Activated CD4-positive, CD25-positive, alpha-beta regulatory T cell (primary cell): ENCODE measurements around the gene PATL1.
"Not testable (repeated sequence)": the region's sequence is repeated elsewhere in the genome, so short reads cannot be mapped to it uniquely, and the experiment has no call there.

ENCODE experiments used
- DNase-seq, 4 experiments: peaks; one replicate each; lab custom pipeline; 2025; lab: John Stamatoyannopoulos, UW

PATL1 gene, protein sequence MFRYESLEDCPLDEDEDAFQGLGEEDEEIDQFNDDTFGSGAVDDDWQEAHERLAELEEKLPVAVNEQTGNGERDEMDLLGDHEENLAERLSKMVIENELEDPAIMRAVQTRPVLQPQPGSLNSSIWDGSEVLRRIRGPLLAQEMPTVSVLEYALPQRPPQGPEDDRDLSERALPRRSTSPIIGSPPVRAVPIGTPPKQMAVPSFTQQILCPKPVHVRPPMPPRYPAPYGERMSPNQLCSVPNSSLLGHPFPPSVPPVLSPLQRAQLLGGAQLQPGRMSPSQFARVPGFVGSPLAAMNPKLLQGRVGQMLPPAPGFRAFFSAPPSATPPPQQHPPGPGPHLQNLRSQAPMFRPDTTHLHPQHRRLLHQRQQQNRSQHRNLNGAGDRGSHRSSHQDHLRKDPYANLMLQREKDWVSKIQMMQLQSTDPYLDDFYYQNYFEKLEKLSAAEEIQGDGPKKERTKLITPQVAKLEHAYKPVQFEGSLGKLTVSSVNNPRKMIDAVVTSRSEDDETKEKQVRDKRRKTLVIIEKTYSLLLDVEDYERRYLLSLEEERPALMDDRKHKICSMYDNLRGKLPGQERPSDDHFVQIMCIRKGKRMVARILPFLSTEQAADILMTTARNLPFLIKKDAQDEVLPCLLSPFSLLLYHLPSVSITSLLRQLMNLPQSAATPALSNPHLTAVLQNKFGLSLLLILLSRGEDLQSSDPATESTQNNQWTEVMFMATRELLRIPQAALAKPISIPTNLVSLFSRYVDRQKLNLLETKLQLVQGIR

GRCh38 chr11:59668950-59669610 lies at the start of gene PATL1:
Gene PATL1, minus strand, starts transcription at chr11:59669037. Its CDS starts 142 bp downstream, at chr11:59668895.
- peak; percentile 92 to 98 (median 96) for DNase-seq

DNA sequence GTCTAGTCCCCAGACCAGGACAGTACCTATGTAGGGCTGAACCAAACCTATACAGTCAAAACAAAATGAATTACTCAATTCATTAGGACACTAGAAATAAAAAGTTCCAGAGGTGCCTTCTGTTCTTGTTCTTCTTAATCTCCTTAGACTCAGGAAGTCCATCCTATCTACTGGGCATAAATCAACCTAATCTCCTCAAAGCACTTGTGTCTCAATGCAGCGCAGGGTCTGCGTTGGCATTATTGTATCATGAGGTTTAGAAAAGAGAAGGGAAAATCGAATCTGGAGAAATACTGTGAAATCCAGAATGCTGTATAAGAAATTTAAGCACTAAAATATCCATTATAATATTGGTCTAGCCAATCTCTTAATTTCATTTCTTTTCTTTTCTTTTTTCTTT lies 47.2 kb upstream of the PATL1 start:
- no peak for DNase-seq

- no peak for DNase-seq
These were observed 44.9 kb upstream of the PATL1 start, which contains the start of gene OR10V1 for GRCh38 chr11:59713745-59714144. Gene OR10V1, minus strand, starts transcription at chr11:59713845. Its CDS starts 0 bp downstream, at chr11:59713845.

DNA sequence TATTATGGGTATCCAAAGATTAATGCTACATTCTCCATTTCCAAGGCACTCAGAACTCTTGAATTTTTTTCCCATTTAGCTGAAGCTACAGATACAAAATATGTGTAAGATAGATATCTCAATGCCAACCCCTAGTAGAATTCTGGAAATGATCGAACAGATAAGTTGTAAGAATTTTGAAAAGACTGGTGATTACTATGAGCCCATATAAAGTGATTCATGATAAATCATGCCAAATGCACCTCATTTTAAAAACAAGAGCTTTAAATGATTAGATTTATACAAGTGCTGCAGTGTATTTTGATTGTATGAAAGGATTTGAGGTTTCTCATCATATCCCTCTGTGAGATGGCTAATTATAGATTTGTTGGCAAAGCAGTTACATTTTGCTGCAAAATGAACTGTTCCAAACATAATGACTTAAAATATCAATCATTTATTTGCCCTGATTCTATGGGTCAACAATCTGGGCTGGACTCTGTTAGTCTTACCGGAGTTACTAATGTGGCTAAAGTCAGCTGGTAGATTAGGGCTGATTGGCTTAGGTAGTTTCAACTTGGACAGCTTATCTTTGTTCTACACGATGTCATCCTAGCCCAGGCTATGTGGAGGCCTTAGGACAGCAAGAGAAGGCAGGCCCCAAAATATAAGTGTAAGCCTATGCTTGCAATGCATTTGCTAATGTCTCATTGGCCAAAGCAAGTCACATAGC lies 41.5 kb upstream of the PATL1 start:
- DNase-seq = no peak

- no peak for DNase-seq
These were observed 39.7 kb upstream of the PATL1 start for GRCh38 chr11:59708537-59708936.

GRCh38 chr11:59707371-59707770 lies 38.5 kb upstream of the PATL1 start:
- no peak for DNase-seq

DNA sequence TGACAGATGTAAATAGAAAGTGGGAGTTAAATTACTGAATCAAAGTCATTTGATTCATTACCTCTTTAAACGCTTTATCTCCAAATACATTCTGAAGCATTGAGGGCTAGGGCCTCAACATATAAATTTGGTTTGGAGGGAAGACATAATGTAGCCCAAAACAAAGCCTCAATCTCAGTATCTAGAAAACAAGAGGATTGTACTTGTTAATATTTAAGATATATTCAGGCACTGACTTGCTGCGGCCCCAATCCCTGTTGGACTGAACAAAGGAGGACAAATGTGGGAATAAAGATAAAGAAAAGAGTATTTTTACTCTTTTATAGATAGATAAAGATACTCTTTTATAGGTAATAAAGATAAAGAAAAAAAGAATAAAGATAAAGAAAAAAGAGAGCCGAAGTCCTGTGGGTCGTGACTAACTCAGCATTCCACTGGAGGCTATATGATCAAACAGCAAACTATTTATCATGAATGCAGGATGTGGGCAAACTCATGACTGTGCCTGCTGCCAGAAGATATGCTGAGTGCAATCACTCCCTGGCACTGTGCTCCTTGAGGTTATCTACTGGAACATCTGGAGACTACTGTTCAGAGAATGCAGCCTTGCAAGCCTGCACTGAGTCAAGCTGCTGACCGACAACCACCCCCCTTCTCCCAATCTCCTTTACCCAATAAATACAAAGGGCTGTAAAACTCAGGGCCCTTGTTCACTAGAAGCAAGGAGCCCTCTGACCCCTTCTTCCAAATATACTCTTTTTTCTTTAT lies 37.9 kb upstream of the PATL1 start:
- DNase-seq = no peak

- no peak for DNase-seq
These were observed 36.5 kb upstream of the PATL1 start for GRCh38 chr11:59705294-59705693.

DNA sequence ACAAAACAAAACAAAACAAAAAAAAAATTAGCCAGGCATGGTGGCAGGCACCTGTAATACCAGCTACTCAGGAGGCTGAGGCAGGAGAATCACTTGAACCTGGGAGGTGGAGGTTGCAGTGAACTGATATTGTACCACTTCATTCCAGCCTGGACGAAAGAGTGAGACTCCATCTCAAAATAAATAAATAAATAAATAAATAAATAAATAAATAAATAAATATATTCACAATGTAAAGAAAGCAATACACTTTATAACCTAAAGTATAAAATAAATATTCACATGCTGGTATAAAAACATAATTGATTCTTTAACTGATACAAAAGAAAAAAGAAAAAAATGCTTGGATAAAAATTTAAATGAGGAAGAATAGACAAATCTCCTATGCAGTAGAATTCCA lies 34.7 kb upstream of the PATL1 start:
- not testable (repeated sequence) for DNase-seq

GRCh38 chr11:59700157-59700556 lies 31.3 kb upstream of the PATL1 start:
- DNase-seq = not testable (repeated sequence)

GRCh38 chr11:59698506-59698905 lies 29.7 kb upstream of the PATL1 start:
- no peak for DNase-seq

GRCh38 chr11:59692915-59693314 lies 24.1 kb upstream of the PATL1 start:
- no peak for DNase-seq

GRCh38 chr11:59691156-59691555 lies 22.3 kb upstream of the PATL1 start:
- no peak for DNase-seq

DNA sequence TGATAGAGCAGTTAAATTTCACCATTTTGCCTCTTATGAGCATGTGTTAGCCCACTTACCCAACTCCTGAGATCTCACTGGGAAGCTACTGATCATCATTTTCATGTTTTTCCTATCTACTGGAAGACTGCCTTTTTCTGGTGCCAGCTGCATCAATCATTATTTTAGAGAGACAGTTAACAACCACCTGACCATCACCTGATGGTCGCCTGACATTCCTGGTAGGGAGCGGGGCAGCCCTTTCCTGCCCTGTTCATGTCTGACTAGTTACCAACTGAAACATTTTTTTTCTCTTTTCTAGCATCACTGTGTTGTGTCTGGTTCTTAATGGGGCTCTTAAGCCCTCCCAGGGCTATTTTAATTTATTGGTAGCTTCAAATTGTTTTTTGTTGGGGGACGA lies 20.2 kb upstream of the PATL1 start:
- no peak for DNase-seq

GRCh38 chr11:59681260-59681725 lies 12.5 kb upstream of the PATL1 start:
- not testable (repeated sequence) for DNase-seq

- peak; percentile 5 to 16 (median 8) for DNase-seq
These were observed 11.7 kb upstream of the PATL1 start for GRCh38 chr11:59680287-59681154.

- DNase-seq = no peak
These were observed 10.5 kb upstream of the PATL1 start for GRCh38 chr11:59679347-59679746.

GRCh38 chr11:59678813-59679165 lies 10.0 kb upstream of the PATL1 start:
- no peak for DNase-seq

DNA sequence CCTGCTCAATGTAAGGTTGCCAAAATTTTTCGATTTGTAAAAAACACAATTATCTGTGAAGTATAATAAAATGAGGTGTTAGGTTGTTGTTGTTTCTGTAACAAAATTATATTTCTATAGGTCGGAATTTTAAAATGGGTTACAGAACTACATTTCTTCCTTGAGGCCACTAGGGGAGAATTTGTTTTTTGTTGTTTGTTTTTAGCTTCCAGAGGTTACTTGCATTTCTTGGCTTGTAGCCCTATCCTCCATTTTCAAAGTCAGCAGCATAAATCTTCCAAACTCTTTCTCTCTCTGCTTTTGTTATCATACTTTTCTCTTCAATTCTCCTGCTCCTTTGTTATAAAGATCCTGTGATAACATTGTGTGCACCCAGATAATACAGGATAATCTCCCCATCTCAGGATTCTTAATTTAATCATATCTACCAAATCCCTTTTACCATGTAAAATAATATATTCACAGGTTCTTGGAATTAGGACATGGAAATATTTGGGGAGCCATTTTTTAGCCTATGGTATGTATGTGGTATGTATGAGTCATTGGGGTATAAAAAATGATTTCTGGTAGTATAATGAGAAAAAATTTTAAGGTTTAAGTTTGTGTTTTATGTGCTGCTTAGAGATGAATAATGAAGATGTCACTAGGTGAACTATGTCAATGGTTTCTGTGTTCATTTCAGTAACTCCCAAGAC lies 9.4 kb upstream of the PATL1 start:
- no peak for DNase-seq
